Calu3 (cell line): ENCODE measurements around the gene EPHB2. TPM values are rescaled to one million over a fixed set of nuclear protein-coding genes. Genes with fewer than 3 reads are reported as not detected.

Experiments
- BruUV-seq: library from RNA; stranded (reverse); fragments of 400-500 nt; replicated peaks from 2 replicates; lab custom pipeline; 2021; lab: Mats Ljungman, UMichigan
- CTCF ChIA-PET: fragments of 300-600 bp; sonication (Branson Sonifier 250); formaldehyde crosslinking; loops from one replicate; lab custom pipeline; 2022; ENCODE audit warnings: antibody characterized with exemption; lab: Charles Lee
- DNase-seq: peaks from one replicate; pipeline ENCODE4 v3.0.0; 2022
- H3K27ac Mint-ChIP-seq: one replicate; pipeline ENCODE4 v1.8.0; 2022; ENCODE audit warnings: mixed read lengths; ENCODE audit not compliant: unreplicated experiment
- H3K27me3 Mint-ChIP-seq: one replicate; pipeline ENCODE4 v1.8.0; 2022; ENCODE audit warnings: mixed read lengths; ENCODE audit not compliant: unreplicated experiment
- H3K36me3 Mint-ChIP-seq: one replicate; pipeline ENCODE4 v1.8.0; 2022; ENCODE audit warnings: mild to moderate bottlenecking, moderate library complexity, mixed read lengths; ENCODE audit not compliant: insufficient read depth, unreplicated experiment
- H3K4me1 Mint-ChIP-seq: one replicate; pipeline ENCODE4 v1.8.0; 2022; ENCODE audit warnings: mild to moderate bottlenecking, low read depth, mixed read lengths; ENCODE audit not compliant: unreplicated experiment
- H3K4me3 Mint-ChIP-seq: one replicate; pipeline ENCODE4 v1.8.0; 2022; ENCODE audit warnings: mild to moderate bottlenecking, low read depth, moderate library complexity, mixed read lengths; ENCODE audit not compliant: unreplicated experiment
- H3K9me3 Mint-ChIP-seq: one replicate; pipeline ENCODE4 v1.8.0; 2022; ENCODE audit warnings: low read depth, mixed read lengths; ENCODE audit not compliant: unreplicated experiment
- CTCF ChIP-seq: fragments of 200-600 bp; IDR thresholded peaks from one replicate; pipeline ENCODE4 v1.8.0; 2022; ENCODE audit warnings: antibody characterized with exemption; ENCODE audit not compliant: unreplicated experiment
- intact Hi-C: fragments of 100-400 bp; cut with micrococcal nuclease; formaldehyde crosslinking; loops from one replicate; pipeline ENCODE4 v1.10.0; 2022; ENCODE audit not compliant: unreplicated experiment
- total RNA-seq: library from RNA; stranded (reverse); gene quantifications from 2 replicates; pipeline ENCODE4 v1.2.3, GENCODE V29; 2022

EPHB2 gene
- total RNA-seq, 1 experiment from 2014 or later: 19.3 TPM

GRCh38 chr1:22925111-22925510 lies 214.5 kb downstream of the EPHB2 start:
- Mint-ChIP-seq H3K4me1 (no peaks in the 10 kb centered on the region), H3K27me3 (peaks cover 52% of the 10 kb centered on the region), H3K27ac (no peak overlapping the region), H3K9me3 (no peaks in the 10 kb centered on the region), H3K36me3 (no peaks in the 10 kb centered on the region), H3K4me3 (no peak overlapping the region)
- intact Hi-C loops: no loop called here
- DNase-seq: no peak
- CTCF ChIA-PET: no interaction called here
- no TSS peak for BruUV-seq
- no peak for TF ChIP-seq CTCF

GRCh38 chr1:22930240-22930912 lies 219.7 kb downstream of the EPHB2 start:
- Mint-ChIP-seq H3K36me3 (no peaks in the 10 kb centered on the region), H3K27me3 (peaks cover 43% of the 10 kb centered on the region), H3K9me3 (no peaks in the 10 kb centered on the region), H3K4me1 (no peaks in the 10 kb centered on the region), H3K4me3 (no peak overlapping the region), H3K27ac (no peak overlapping the region)
- no TSS peak for BruUV-seq
- peak; percentile 74 for TF ChIP-seq CTCF
- peak; percentile 72 for DNase-seq
- CTCF ChIA-PET: interaction anchor here (0.7 to 2.0 kb wide), 5 partner anchors 226 to 510 kb away, joined by 3 to 11 read pairs (median 3); no protein-coding TSS in a partner anchor
- intact Hi-C loops: loop anchor here (1.0 kb wide), 1 partner anchor 256 kb away; no protein-coding TSS in a partner anchor

GRCh38 chr1:22932803-22933470 lies 222.3 kb downstream of the EPHB2 start:
- intact Hi-C loops: no loop called here
- H3K36me3 Mint-ChIP-seq: no peaks in the 10 kb centered on the region
- no TSS peak for BruUV-seq
- H3K27ac Mint-ChIP-seq: no peak overlapping the region
- no peak overlapping the region for H3K4me3 Mint-ChIP-seq
- no peaks in the 10 kb centered on the region for H3K4me1 Mint-ChIP-seq
- no peak for DNase-seq
- CTCF ChIA-PET: interaction anchor here (0.6 kb wide), 1 partner anchor 1522 kb away, joined by 3 read pairs; no protein-coding TSS in a partner anchor
- TF ChIP-seq CTCF: no peak
- H3K27me3 Mint-ChIP-seq: peaks cover 22% of the 10 kb centered on the region
- H3K9me3 Mint-ChIP-seq: no peaks in the 10 kb centered on the region

GRCh38 chr1:22935433-22935832 lies 224.8 kb downstream of the EPHB2 start:
- CTCF ChIA-PET: no interaction called here
- Mint-ChIP-seq H3K36me3 (no peaks in the 10 kb centered on the region), H3K4me1 (no peaks in the 10 kb centered on the region), H3K9me3 (no peaks in the 10 kb centered on the region), H3K4me3 (no peak overlapping the region), H3K27ac (no peak overlapping the region), H3K27me3 (no peaks in the 10 kb centered on the region)
- intact Hi-C loops: no loop called here
- no TSS peak for BruUV-seq
- no peak for DNase-seq
- no peak for TF ChIP-seq CTCF
